Measurements from ENCODE around the gene GMIP. TPM values are rescaled to one million over a fixed set of nuclear protein-coding genes. Genes with fewer than 3 reads are reported as not detected.

The GMIP gene
- total RNA-seq, 1 experiment from 2014 or later, result 18.1 TPM

DNA sequence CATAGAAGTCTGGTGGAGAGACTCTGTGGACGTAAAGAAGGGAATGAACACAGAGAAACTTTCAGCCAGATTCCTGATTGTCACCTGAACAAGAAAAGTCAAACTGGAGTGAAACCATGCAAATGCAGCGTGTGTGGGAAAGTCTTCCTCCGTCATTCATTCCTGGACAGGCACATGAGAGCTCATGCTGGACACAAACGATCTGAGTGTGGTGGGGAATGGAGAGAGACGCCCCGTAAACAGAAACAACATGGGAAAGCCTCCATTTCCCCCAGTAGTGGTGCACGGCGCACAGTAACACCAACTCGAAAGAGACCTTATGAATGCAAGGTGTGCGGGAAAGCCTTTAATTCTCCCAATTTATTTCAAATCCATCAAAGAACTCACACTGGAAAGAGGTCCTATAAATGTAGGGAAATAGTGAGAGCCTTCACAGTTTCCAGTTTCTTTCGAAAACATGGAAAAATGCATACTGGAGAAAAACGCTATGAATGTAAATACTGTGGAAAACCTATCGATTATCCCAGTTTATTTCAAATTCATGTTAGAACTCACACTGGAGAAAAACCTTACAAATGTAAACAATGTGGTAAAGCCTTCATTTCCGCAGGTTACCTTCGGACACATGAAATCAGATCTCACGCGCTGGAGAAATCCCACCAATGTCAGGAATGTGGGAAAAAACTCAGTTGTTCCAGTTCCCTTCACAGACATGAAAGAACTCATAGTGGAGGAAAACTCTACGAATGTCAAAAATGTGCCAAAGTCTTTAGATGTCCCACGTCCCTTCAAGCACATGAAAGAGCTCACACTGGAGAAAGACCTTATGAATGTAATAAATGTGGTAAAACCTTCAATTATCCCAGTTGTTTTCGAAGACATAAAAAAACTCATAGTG lies 36.0 kb upstream of the GMIP start:
- in situ Hi-C loops (cut with HindIII; ENCODE audit: low pct_unique_long_range_greater_than_20kb, low sequenced_read_pairs), result no loop called here
- BruUV-seq (replicated peaks), result TSS peak; percentile 40

GRCh38 chr19:19677579-19677978 lies 34.1 kb upstream of the GMIP start:
- BruUV-seq (replicated peaks), result no TSS peak
- POLR2A ChIA-PET, result no interaction called here
- DNase-seq (ENCODE audit: low read depth, low spot score) (no peak), ATAC-seq (no peak)
- Histone ChIP-seq H3K27me3 (ENCODE audit: control insufficient read depth, insufficient read depth, low read length) (no peaks in the 10 kb centered on the region), H3K4me1 (ENCODE audit: control insufficient read depth, insufficient read depth, low read length) (no peaks in the 10 kb centered on the region), H3K4me3 (ENCODE audit: low read depth in 2 of 2, low read length in 2 of 2) (no peak overlapping the region), H3K36me3 (ENCODE audit: control insufficient read depth, insufficient read depth, low read length) (no peaks in the 10 kb centered on the region; the same call in none of the 2 replicates), H3K9me3 (ENCODE audit: control insufficient read depth, insufficient read depth, low read depth, low read length) (peaks cover 32% of the 10 kb centered on the region; the same call in 1 of the 2 replicates), H3K27ac (ENCODE audit: low read length) (no peak overlapping the region)
- CTCF ChIA-PET, result no interaction called here
- intact Hi-C loops (cut with micrococcal nuclease; ENCODE audit: unreplicated experiment) (no loop called here), in situ Hi-C loops (cut with HindIII; ENCODE audit: low pct_unique_long_range_greater_than_20kb, low sequenced_read_pairs) (no loop called here)
- TF ChIP-seq SIN3A (IDR thresholded peaks at IDR 0.05; ENCODE audit: borderline replicate concordance, insufficient read depth, low read depth, low read length) (no peak), REST (IDR thresholded peaks at IDR 0.05; ENCODE audit: insufficient read depth in 1 of 2, low read depth in 2 of 2, low read length in 1 of 2) (no peak), TCF7L2 (IDR thresholded peaks at IDR 0.05; ENCODE audit: low read depth, low read length) (no peak), POLR2AphosphoS5 (IDR thresholded peaks at IDR 0.05; ENCODE audit: low read depth, low read length) (no peak)
- TF ChIP-seq, protein P1, sequence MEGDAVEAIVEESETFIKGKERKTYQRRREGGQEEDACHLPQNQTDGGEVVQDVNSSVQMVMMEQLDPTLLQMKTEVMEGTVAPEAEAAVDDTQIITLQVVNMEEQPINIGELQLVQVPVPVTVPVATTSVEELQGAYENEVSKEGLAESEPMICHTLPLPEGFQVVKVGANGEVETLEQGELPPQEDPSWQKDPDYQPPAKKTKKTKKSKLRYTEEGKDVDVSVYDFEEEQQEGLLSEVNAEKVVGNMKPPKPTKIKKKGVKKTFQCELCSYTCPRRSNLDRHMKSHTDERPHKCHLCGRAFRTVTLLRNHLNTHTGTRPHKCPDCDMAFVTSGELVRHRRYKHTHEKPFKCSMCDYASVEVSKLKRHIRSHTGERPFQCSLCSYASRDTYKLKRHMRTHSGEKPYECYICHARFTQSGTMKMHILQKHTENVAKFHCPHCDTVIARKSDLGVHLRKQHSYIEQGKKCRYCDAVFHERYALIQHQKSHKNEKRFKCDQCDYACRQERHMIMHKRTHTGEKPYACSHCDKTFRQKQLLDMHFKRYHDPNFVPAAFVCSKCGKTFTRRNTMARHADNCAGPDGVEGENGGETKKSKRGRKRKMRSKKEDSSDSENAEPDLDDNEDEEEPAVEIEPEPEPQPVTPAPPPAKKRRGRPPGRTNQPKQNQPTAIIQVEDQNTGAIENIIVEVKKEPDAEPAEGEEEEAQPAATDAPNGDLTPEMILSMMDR (IDR thresholded peaks at IDR 0.05), result no peak

More for the DNA sequence above, 36.0 kb upstream of the GMIP start:
- ChIA-PET CTCF (no interaction called here), POLR2A (no interaction called here)
- H3K9me3 ChIP-seq (ENCODE audit: control insufficient read depth, insufficient read depth, low read depth, low read length), result peaks cover 28% of the 10 kb centered on the region; the same call in 1 of the 2 replicates
- intact Hi-C loops (cut with micrococcal nuclease; ENCODE audit: unreplicated experiment), result no loop called here
- H3K27me3 ChIP-seq (ENCODE audit: control insufficient read depth, insufficient read depth, low read length), result no peaks in the 10 kb centered on the region
- ATAC-seq, result no peak
- no peaks in the 10 kb centered on the region for H3K4me1 ChIP-seq (ENCODE audit: control insufficient read depth, insufficient read depth, low read length)
- TF ChIP-seq TCF7L2 (IDR thresholded peaks at IDR 0.05; ENCODE audit: low read depth, low read length), result no peak
- TF ChIP-seq, protein P1 (IDR thresholded peaks at IDR 0.05), result no peak
- TF ChIP-seq POLR2AphosphoS5 (IDR thresholded peaks at IDR 0.05; ENCODE audit: low read depth, low read length), result no peak
- no peak for TF ChIP-seq SIN3A (IDR thresholded peaks at IDR 0.05; ENCODE audit: borderline replicate concordance, insufficient read depth, low read depth, low read length)
- TF ChIP-seq REST (IDR thresholded peaks at IDR 0.05; ENCODE audit: insufficient read depth in 1 of 2, low read depth in 2 of 2, low read length in 1 of 2), result no peak
- DNase-seq (ENCODE audit: low read depth, low spot score), result no peak
- no peaks in the 10 kb centered on the region; the same call in none of the 2 replicates for H3K36me3 ChIP-seq (ENCODE audit: control insufficient read depth, insufficient read depth, low read length)
- H3K4me3 ChIP-seq (ENCODE audit: low read depth in 2 of 2, low read length in 2 of 2), result no peak overlapping the region
- no peak overlapping the region for H3K27ac ChIP-seq (ENCODE audit: low read length)

All from Panc1 (cell line).